GM12865 (cell line): ENCODE data around the gene CNKSR3.

Experiments used
- DNase-seq: peaks from one replicate; pipeline ENCODE4 v3.0.0; 2010; ENCODE audit warnings: low read depth
- H3K4me3 ChIP-seq: 2 replicates; pipeline ENCODE4 v1.5.1; 2011; ENCODE audit warnings: mild to moderate bottlenecking, low read depth, low read length, control low read depth
- CTCF ChIP-seq: IDR thresholded peaks from 2 replicates; pipeline ENCODE4 v1.5.1; 2011; ENCODE audit warnings: low read length, control low read depth, low read depth, inconsistent platforms; ENCODE audit not compliant: insufficient read depth; ENCODE audit errors: missing control alignments

The CNKSR3 gene

GRCh38 chr6:154496793-154497517 is 13.5 kb downstream of the CNKSR3 start:
- H3K4me3 ChIP-seq: no peak overlapping the region
- no peak for DNase-seq
- no peak for TF ChIP-seq CTCF

GRCh38 chr6:154496186-154496585 is 14.3 kb downstream of the CNKSR3 start:
- no peak overlapping the region for H3K4me3 ChIP-seq
- DNase-seq: no peak
- no peak for TF ChIP-seq CTCF

- no peak for DNase-seq
- no peak overlapping the region for H3K4me3 ChIP-seq
- no peak for TF ChIP-seq CTCF
These were observed 15.7 kb downstream of the CNKSR3 start for GRCh38 chr6:154494592-154495311.

GRCh38 chr6:154491567-154492470 is 18.7 kb downstream of the CNKSR3 start:
- no peak for TF ChIP-seq CTCF
- no peak for DNase-seq
- H3K4me3 ChIP-seq: no peak overlapping the region

GRCh38 chr6:154489822-154490221 is 20.7 kb downstream of the CNKSR3 start:
- DNase-seq: no peak
- H3K4me3 ChIP-seq: no peak overlapping the region
- no peak for TF ChIP-seq CTCF

GRCh38 chr6:154488802-154489437 is 21.6 kb downstream of the CNKSR3 start:
- no peak for TF ChIP-seq CTCF
- no peak overlapping the region for H3K4me3 ChIP-seq
- DNase-seq: no peak
